Stimulated activated CD8-positive, alpha-beta memory T cell treated with anti-CD3 and anti-CD28 coated beads, Interleukin-2, amount 100 ng/mL, for 48 hours (primary cell): Measurements from ENCODE around the gene ZNF44.
A peak's percentile ranks its signal among the peaks of the same experiment; 100 is the strongest.
"Not testable (repeated sequence)": the region's sequence is repeated elsewhere in the genome, so short reads cannot be mapped to it uniquely, and the experiment has no call there.

Source experiments
- DNase-seq, 2 donors: peaks; one replicate each; pipeline ENCODE4 v3.0.0-alpha.2; 2020; ENCODE audit warnings: low read depth in 2 of 2

Gene ZNF44

DNA sequence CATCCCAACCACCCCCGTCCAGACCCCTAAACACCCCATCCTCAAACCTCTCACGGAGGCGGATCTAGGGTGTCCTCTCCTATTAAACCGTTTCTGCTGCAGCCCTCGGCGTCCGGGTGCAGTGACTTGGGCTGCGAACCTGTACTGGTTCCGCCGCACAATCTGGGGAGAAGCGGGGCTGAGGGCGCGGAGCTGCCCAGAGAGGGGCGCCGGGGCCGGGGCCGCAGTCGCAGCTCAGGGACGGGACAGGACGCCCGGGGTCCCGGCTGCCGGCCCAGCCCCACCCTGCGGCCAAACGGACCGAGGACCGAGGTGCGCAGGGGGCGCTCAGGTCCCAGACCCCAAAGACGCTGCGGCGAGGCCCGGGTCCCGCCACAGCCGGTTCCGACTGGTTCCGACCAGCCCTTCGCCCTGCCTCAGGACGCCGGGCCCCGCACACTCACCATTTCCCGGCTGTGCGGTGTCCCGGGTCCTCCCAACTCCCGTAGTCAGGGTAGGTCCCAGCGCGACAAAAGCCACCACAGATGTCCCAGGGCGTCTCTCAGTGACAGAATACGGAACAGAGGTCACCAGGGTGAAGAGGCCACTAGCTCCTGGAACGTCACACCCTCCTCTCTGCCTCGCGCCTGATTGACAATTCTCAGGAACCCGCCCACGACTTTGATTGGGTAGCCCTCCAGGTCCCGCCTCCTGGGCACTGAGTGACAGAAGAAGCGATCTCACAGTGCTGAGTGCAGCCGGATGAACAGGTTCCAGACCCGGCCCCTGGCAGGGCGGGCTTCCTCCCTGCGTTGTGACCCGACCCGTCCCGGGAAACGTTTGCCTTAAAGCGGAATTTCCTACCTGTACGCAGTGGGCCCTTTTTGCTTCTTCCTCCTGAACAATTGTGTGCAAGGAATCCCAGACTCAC, at the start of gene ZNF44:
Gene ZNF44 (minus strand): TSS at position 635 of the 910 bp plus-strand sequence. CDS start 189 bp downstream, at position 446.
- DNase-seq: peak; percentile 89 to 95

DNA sequence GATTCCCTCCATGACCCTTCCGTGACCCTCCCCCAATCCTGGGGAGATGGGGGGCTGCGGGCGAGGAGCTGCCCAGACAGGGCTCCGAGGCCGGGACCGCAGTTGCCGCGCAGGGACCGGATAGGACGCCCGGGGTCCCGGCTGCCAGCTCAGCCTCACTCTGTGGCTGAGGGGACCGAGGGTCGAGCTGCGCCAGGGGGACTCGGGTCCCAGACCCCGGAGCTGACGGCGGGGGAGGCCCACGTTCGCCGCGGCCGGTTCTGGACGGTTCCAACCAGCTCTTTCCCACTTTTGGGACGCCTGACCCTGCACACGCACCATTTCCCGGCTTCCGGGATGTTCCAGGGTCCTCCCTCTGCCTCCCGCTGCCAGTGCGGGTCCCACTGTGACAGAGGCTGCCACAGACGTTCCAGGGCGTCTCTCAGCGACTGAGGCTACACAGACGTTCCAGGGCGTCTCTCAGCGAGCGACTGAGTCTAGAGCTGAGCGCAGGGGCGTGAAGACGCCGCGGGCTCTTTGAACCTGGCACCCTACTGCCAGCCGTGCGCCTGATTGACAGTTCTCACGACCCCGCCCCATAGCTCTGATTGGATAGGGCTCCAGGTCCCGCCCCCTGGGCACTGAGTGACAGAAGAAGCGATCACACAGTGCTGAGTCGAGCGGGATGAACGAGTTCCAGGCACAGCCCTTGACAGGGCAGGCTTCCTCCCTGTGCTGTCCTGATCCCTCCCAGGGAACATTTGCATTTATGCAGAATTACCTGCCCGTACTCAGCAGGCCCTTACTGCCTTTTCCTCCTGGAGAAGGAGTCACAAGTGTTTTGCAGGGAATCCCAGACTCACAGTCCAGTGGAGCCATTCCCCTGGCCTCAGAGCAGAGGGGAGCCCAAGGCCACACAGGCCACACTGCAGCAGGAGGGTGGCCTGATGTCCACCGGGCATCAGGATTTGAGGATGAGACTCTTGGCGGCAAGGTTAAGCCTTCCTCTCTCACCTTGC, 38.8 kb upstream of the ZNF44 start, which contains the start of gene ZNF563:
Gene ZNF563 (minus strand): TSS at position 472 of the 998 bp plus-strand sequence. CDS start 151 bp downstream, at position 321.
- peak; percentile 94 to 98 for DNase-seq

DNA sequence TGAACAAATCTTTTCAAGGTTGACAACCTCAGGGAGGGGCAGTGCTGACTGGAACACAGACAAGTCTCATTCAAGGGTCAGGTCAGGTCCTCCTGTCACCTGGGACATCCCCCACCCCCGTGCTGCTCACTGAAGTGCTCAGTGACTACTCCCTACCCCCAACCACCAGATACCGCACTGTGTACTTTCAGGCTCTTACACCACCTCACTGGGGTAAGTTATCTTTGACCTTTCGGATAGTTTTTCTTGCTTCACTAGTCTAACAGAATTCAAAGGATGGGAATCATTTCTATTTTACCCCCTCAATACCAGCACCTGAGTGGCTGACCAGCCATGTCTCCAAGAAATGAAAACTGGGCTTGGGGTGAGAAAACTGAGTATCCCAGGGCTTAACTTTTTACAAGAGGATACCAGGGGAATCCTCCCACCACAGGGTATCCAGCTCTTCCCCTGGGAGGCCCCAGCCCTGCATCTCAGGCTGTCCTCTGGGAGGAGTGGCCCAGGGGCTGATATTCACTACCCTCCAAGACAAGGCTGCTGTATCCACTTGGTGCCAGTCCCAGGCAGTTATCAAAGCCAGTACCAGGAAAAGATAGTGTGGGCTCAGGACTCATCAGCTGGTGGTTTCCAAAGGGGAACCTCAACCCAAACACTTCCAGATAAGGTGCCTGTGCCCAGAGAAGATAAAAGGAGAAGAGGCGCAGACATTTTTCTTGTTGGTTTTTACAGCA, 36.7 kb upstream of the ZNF44 start:
- DNase-seq: peak; percentile 72 to 77

DNA sequence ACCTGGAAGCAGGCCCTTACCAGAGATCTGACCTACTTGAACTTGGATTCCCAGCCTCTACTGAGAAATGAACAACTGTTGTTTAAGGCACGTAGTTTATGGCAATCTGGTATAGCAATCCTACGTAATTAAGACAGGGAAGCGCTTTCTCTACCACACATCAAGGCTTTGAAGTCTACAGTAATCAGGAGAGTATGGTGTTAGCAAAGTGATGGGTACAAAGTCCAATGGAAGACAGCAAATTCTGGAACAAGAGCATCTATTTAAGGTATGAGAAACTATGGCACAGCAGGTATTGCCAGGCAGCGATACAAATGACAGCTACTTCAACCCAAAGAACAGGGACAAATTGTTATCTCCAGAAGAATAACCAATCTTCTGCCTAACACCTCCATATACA, 35.7 kb upstream of the ZNF44 start:
- DNase-seq: no peak

DNA sequence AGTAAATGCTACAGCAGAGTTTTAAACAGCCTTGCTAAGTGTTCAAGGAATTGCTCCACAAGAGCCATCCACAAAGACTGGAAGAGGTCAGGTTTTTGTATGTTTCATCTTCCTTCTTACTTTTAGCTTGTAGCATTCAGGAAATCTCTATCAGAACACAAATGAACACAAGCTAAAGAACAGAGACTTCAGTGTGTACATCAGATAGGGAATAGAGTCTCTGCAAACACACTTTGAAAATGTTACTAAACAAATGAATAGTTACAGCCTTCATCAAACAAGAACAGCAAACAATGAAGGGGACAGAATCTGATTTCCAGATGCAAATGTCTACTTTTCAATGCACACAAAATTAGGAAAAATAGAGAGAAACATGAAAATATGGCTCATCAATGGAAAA, 31.0 kb upstream of the ZNF44 start:
- no peak for DNase-seq

DNA sequence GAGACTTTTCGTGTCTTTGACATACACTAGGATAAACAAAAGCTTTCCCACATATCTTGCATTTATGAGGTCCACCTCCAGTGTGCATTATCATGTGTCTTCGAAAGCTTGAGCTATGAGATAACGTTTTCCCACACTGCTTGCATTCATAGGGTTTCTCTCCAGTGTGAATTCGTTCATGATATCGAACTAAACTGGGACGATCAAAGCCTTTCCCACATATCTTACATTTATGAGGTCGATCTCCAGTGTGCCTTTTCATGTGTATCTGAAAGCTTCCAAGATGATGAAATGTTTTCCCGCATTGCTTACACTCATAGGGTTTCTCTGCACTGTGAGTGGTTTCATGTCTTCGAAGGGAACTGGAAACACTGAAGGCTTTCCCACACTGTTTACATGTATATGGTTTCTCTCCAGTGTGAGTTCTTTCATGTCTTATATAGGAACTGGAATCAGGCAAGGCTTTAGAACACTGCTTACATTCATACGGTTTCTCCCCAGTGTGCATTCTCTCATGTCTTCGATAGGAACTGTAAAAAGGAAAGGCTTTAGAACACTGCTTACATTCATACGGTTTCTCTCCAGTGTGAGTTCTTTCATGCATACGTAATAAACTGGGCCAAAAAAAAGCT, 24.2 kb upstream of the ZNF44 start:
- DNase-seq: no peak

DNA sequence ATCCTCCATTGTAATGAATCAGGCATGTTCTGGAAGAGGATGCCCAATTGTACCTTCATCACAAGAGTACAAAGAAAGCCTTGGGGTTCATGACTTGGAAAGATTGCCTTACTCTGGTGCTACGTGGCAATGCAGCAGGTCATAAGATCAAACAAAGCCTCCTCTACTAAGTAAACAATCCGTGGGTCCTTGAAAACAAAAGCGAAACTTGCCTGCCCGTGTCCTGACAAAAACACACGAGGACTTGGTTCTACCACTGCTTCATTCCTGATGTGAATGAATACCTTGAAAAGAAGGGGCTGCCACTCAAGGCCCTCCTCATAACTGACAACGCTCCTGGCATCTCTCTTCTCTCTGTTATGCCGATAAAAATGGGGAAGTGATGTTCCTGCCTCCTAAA, 19.9 kb upstream of the ZNF44 start:
- DNase-seq: no peak

DNA sequence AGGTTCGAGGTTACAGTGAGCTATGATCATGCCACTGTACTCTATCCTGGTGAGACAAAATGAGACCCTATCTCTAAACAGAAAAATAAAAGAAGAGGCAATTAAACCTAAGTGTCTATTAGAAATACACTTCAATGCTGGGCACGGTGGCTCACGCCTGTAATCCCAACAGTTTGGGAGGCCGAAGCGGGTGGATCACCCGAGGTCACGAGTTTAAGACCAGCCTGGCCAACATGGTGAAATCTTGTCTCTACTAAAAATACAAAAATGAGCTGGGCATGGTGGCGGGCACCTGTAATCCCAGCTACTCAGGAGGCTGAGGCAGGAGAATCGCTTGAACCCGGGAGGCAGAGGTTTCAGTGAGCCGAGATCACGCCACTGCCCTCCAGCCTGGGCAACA, 14.2 kb upstream of the ZNF44 start:
- DNase-seq: not testable (repeated sequence)

DNA sequence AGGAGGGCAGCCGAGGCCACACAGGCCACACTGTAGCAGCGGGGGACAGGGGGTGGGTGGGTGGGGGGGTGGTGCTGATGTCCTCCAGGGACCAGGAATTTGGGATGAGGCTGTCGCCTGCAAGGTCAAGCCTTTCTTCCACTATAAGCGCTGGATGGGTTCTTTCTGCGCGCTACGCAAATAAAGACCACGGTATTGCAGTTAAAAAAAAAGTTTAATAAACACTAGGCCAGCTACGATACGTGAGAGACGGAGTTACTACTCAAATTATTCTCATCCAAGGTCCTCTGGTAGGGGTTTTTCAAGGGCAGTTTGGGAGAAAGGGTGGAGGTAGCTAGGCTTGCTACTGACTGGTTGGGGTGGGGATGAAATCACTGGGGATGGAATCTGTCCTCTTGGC, 508 bp upstream of the ZNF44 start:
- DNase-seq: no peak

DNA sequence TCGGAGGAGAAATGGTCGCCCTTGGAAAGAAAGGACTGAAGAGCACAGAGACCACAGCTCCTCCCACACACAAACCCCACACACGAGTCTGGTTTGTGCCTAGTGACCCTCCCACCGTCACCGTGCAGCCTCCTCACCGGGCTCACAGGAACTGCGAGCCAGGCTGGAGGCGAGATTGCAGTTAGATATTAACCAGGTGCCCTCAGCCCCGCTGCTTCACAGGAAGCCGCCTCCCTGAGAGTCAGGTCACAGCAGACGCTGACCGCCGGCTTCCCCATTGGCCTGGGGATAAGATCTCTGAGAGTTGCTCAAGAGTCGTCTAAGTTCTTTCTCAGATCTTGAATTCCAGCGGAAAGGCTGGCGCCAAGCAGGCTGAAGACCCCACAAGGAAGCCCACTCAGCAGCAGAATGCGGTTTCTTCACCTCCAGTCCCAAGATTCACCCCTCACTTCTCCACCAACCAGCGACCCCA, 870 bp downstream of the ZNF44 start:
- DNase-seq: peak; percentile 21 to 50

DNA sequence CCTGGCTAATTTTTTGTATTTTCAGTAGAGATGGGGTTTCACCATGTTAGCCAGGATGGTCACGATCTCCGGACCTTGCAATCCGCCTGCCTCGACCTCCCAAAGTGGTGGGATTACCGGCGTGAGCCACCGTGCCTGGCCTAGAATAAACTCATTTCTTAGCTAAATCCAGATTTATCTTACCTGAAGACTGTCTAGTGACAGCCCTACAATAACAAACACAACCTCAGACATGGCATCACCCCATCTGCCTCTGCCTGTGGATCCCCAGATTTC, 5.0 kb downstream of the ZNF44 start:
- DNase-seq: no peak

DNA sequence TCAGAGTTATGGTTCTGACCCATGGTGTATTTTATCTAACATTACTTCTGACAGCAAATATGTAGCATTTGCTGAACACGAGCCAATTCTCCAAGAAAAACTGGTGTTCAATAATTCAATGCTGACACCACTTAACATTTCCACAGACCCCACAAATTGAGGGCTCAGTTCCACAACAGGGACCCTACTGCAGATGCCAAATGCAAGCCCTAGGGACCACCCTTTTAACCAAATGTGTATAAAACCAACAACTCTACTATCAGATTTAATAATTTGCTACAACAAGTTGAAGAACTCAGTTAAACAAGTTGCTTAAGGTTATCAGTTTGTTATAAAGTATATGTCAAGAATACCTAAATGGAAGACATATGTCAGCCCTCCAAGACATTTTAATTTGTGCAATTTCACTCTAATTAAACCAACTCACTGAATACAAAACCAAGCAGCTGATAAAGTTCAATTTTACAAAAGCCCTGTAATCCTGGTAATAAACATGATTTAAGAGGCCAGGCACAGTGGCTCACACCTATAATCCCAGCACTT, 6.7 kb downstream of the ZNF44 start:
- no peak for DNase-seq

DNA sequence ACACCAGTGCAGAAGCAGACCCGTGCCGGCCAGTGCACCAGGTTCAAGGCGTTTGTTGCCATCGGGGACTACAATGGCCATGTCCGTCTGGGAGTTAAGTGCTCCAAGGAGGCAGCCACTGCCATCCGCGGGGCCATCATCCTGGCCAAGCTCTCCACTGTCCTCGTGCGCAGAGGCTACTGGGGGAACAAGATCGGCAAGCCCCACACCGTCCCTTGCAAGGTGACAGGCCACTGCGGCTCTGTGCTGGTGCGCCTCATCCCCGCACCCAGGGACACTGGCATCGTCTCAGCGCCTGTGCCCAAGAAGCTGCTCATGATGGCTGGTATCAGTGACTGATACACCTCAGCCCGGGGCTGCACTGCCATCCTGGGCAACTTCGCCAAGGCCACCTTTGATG, 10.1 kb downstream of the ZNF44 start:
- DNase-seq: no peak

DNA sequence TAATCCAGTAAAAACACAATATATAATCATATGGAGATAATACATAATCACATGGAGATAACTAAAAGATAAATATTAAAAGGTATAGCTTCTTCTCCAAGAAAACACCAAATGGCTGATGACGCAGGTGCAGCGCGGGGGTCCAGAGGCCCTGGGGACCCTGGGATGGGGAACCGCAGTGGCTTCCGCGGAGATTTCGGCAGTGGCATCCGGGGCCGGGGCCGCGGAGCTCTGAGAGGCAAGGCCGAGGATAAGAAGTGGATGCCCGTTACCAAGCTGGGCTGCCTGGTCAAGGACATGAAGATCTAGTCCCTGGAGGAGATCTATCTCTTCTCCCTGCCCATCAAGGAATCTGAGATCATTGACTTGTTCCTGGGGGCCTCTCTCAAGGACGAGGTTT, 10.5 kb downstream of the ZNF44 start:
- DNase-seq: no peak

DNA sequence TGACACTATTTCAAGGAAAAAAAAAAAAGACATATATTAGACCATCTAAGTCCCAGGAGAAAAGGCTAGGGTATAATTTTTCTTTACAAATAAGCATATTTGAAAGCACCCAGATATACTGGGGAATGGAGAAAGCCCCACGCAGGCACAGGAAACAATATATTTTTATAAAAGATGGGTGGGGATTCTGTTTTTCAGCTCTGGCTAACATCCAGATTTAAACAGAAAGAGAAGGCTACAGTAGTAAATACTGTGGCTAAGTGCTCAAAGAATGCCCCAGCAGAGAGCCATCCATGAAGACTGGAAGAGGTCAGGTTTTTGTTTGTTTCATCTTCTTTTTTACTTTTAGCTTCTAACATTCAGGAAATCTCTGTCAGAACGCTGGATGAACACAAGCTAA, 16.0 kb downstream of the ZNF44 start:
- no peak for DNase-seq

DNA sequence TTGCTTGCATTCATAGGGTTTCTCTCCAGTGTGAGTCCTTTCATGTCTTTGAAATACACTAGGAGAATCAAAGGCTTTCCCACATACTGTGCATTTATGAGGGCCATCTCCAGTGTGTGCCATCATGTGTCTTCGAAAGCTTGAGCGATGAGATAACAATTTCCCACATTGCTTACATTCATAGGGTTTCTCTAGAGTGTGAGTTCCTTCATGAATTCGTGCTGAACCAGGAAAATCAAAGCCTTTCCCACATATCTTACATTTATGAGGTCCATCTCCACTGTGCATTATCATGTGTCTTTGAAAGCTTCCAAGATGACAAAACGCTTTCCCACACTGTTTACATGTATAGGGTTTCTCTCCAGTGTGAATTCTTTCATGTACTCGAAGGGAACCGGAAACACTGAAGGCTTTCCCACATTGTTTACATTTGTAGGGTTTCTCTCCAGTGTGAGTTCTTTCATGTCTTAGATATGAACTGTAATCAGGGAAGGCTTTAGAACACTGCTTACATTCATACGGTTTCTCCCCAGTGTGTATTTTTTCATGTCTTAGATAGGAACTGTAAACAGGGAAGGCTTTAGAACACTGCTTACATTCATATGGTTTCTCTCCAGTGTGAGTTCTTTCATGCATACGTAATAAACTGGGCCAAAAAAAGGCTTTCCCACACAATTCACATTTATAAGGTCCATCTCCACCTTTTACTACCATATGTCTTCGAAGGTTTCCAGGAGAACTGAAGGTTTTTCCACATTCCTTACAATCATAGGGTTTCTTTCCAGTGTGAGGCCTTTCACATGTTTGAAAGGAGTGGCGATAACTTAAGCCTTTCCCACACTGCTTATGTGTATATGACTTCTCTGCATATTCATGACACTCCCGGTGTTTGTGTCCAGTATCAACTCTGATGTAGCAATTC, 21.4 kb downstream of the ZNF44 start:
- no peak for DNase-seq

DNA sequence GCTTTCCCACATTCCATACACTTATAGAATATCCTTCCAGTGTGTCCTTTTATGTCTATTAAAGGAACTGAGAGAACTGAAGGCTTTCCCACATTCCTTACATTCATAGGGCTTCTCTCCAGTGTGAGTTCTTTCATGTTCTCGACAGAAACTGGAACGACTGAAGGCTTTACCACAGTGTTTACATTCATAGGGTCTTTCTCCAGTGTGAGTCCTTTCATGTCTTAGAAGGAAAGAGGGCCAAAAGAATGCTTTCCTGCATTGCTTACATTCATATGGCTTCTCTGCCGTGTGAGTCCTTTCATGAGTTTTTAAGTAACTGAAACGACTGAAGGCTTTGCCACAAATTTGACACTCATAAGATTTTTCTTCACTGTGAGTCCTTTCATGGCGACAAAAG, 22.3 kb downstream of the ZNF44 start:
- DNase-seq: no peak

DNA sequence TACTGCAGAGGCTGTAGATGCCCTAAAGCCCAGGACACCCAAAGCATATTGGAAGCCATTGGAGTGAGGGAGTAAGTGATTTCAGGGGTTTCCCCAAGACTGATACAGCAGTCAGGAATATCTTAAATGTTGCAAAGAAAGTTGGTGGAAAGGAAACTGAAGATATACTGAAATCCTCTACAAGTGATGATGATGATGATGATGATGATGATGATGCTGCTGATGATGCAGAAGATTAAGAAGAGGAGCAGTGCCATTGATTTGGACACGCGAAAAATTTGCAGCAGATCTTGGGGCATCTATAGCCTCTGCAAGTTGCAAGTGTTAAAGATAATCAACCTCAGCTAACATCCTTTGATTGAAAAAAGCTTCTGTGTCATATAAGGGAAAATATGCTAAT, 23.8 kb downstream of the ZNF44 start:
- DNase-seq: no peak

DNA sequence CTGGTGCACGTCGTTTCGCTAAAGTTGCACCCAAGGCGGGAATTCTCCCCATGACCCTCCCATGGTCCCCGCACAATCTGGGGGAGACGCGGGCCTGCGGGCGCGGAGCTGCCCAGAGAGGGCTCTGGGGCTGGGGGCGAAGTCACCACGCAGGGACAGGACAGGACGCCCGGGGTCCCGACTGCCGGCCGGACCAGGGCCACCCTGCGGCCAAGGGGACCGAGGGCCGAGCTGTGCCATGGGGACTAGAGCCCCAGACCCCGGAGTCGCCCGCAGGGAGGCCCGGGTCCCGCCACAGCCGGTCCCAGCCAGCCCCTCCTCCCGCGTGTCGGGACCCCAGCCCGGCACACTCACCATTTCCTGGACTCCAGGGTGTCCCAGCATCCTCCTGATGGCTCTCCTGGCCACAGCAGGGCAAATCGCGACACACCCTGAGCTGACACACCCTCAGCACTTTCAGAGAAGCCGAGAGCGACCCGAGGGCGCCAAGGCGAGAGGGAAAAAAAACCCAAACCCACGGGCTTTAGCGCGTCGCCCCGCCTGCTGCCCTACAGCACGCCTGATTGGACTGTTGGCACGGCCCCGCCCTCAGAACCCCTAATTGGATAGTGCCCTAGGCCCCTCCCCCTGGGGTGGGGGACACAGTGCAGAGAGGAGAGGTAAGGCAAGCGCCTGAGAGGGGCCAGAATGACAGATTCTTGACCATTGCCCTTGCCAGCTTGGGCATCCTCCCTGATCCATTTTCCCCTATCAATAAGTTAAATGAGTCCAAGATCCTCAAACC, 28.6 kb downstream of the ZNF44 start:
- DNase-seq: no peak
